ENCODE results near the gene PPIE. TPM values are rescaled to one million over a fixed set of nuclear protein-coding genes. Genes with fewer than 3 reads are reported as not detected.

PPIE gene
- total and polyA plus RNA-seq, 2 donors (not counting 1 experiment from before 2014, with no cell fraction given) = 68.6 to 78.3 TPM

- Histone ChIP-seq H3K27me3 (replicated peaks in 1 of 4; ENCODE audit: control extremely low read depth in 1 of 4, control insufficient read depth in 3 of 4, insufficient read depth in 4 of 4, low read length in 3 of 4) (peaks cover 0 to 9% (median 1%) of the 10 kb centered on the region in 4 experiments), H3K9me3 (ENCODE audit: control extremely low read depth in 1 of 3, control insufficient read depth in 2 of 3, insufficient read depth in 1 of 3, low read length in 2 of 3) (no peaks in the 10 kb centered on the region), H3K36me3 (replicated peaks in 1 of 2; ENCODE audit: control extremely low read depth in 1 of 2, control insufficient read depth in 1 of 2, extremely low read depth in 1 of 2, insufficient read depth in 2 of 2, low read length in 1 of 2) (no peaks in the 10 kb centered on the region), H3K4me1 (ENCODE audit: control insufficient read depth in 2 of 2, insufficient read depth in 2 of 2, low read length in 2 of 2) (no peaks in the 10 kb centered on the region), H2AFZ (ENCODE audit: insufficient read depth, low read depth, low read length, poor library complexity, severe bottlenecking) (no peak overlapping the region), H3K79me2 (ENCODE audit: control insufficient read depth, insufficient read depth, low read length) (no peaks in the 10 kb centered on the region), H3K9ac (ENCODE audit: low read length) (no peak overlapping the region), H4K20me1 (ENCODE audit: control insufficient read depth, insufficient read depth, low read length, poor library complexity, severe bottlenecking) (no peaks in the 10 kb centered on the region), H3K27ac (ENCODE audit: low read length in 2 of 2) (no peak overlapping the region), H3K4me3 (ENCODE audit: control extremely low read depth in 1 of 5, extremely low read depth in 1 of 5, insufficient read depth in 1 of 5, low read depth in 2 of 5, low read length in 4 of 5) (no peak overlapping the region), H3K4me2 (replicated peaks; ENCODE audit: low read depth, low read length, poor library complexity, severe bottlenecking) (no peak overlapping the region)
- no peak overlapping the region for H3K4me3 Mint-ChIP-seq
- ATAC-seq (ENCODE audit: low read depth) (no peak), DNase-seq (no peak)
- H3K27me3 Mint-ChIP-seq = peaks cover 34% of the 10 kb centered on the region
- no peaks in the 10 kb centered on the region for H3K4me1 Mint-ChIP-seq
- H3K27ac Mint-ChIP-seq = no peak overlapping the region
- ChIA-PET CTCF (interaction anchor here (0.6 kb wide), 1 partner anchor 9 kb away, joined by 3 read pairs; no protein-coding TSS in a partner anchor), POLR2A (no interaction called here)
- intact Hi-C loops (cut with micrococcal nuclease) = no loop called here
- 93% methylated on average over 12 of the region's 12 CpGs for WGBS (ENCODE audit: insufficient coverage)
- no peak for TF ChIP-seq EZH2 (IDR thresholded peaks at IDR 0.05; ENCODE audit: borderline replicate concordance, insufficient read depth, low read depth, low read length, poor library complexity, severe bottlenecking)
- no peak for TF ChIP-seq CTCF (IDR thresholded peaks at IDR 0.05)
- no peaks in the 10 kb centered on the region for H3K9me3 Mint-ChIP-seq (ENCODE audit: insufficient read depth)
These were observed 27.3 kb upstream of the PPIE start for GRCh38 chr1:39711104-39711965.

DNA sequence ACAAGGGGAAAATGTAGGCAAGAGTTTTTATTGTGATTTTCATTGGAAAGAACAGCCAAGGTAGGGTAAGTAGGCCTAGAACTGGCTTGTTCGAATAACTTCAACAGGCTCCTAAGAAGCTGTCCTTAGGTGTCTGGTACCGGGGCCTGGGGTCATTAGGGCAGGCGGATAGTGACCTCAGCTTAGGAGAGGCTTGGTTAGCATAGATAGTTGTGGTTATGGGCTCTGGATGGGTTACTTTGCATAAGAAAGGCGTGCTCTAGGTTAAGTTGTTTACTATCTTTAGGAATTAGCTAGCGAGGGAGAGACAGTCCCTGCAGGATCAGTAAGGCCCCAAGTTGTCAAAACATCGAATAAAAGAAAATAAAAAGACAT lies 26.7 kb upstream of the PPIE start:
- Histone ChIP-seq H3K79me2 (ENCODE audit: control insufficient read depth, insufficient read depth, low read length) (no peaks in the 10 kb centered on the region), H4K20me1 (ENCODE audit: control insufficient read depth, insufficient read depth, low read length, poor library complexity, severe bottlenecking) (no peaks in the 10 kb centered on the region), H3K9me3 (ENCODE audit: control extremely low read depth in 1 of 3, control insufficient read depth in 2 of 3, insufficient read depth in 1 of 3, low read length in 2 of 3) (no peaks in the 10 kb centered on the region), H2AFZ (ENCODE audit: insufficient read depth, low read depth, low read length, poor library complexity, severe bottlenecking) (no peak overlapping the region), H3K27ac (ENCODE audit: low read length in 2 of 2) (no peak overlapping the region), H3K4me2 (replicated peaks; ENCODE audit: low read depth, low read length, poor library complexity, severe bottlenecking) (no peak overlapping the region), H3K4me3 (ENCODE audit: control extremely low read depth in 1 of 5, extremely low read depth in 1 of 5, insufficient read depth in 1 of 5, low read depth in 2 of 5, low read length in 4 of 5) (no peak overlapping the region), H3K4me1 (ENCODE audit: control insufficient read depth in 2 of 2, insufficient read depth in 2 of 2, low read length in 2 of 2) (no peaks in the 10 kb centered on the region), H3K36me3 (replicated peaks in 1 of 2; ENCODE audit: control extremely low read depth in 1 of 2, control insufficient read depth in 1 of 2, extremely low read depth in 1 of 2, insufficient read depth in 2 of 2, low read length in 1 of 2) (no peaks in the 10 kb centered on the region), H3K27me3 (replicated peaks in 1 of 4; ENCODE audit: control extremely low read depth in 1 of 4, control insufficient read depth in 3 of 4, insufficient read depth in 4 of 4, low read length in 3 of 4) (peaks cover 0 to 9% (median 2%) of the 10 kb centered on the region in 4 experiments), H3K9ac (ENCODE audit: low read length) (no peak overlapping the region)
- DNase-seq (no peak), ATAC-seq (ENCODE audit: low read depth) (no peak)
- CTCF ChIA-PET = interaction anchor here (0.6 to 2.0 kb wide), 2 partner anchors 8 to 13 kb away, joined by 3 to 6 read pairs; no protein-coding TSS in a partner anchor
- POLR2A ChIA-PET = no interaction called here
- TF ChIP-seq EZH2 (IDR thresholded peaks at IDR 0.05; ENCODE audit: borderline replicate concordance, insufficient read depth, low read depth, low read length, poor library complexity, severe bottlenecking) (no peak), CTCF (IDR thresholded peaks at IDR 0.05) (no peak)
- H3K9me3 Mint-ChIP-seq (ENCODE audit: insufficient read depth) = no peaks in the 10 kb centered on the region
- 86% methylated on average over 5 of the region's 6 CpGs for WGBS (ENCODE audit: insufficient coverage)
- H3K27ac Mint-ChIP-seq = no peak overlapping the region
- peaks cover 38% of the 10 kb centered on the region for H3K27me3 Mint-ChIP-seq
- no peaks in the 10 kb centered on the region for H3K4me1 Mint-ChIP-seq
- intact Hi-C loops (cut with micrococcal nuclease) = no loop called here
- H3K4me3 Mint-ChIP-seq = no peak overlapping the region

Data from B cell (primary cell).